ENCODE data around the gene PCTP.

PCTP gene

GRCh38 chr17:55750750-55751657, at the start of gene PCTP:
Gene PCTP (plus strand): TSS chr17:55751051. CDS start chr17:55751104, 53 bp downstream.
- in situ Hi-C loops (cut with HindIII; ENCODE audit: low sequenced_read_pairs) = no loop called here

DNA sequence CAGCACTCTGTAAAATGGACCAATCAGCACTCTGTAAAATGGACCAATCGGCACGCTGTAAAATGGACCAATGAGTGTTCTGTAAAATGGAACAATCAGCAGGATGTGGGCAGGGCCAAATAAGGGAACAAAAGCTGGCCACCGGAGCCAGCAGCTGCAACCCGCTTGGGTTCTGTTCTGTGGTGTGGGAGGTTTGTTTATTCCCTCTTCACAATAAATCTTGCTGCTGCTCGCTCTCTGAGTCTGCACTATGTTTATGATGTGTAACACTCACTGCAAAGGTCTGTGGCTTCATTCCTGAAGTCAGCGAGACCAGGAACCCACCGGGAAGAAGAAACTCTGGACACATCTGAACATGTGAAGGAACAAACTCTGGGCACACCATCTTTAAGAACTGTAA, 48.7 kb upstream of the PCTP start:
- in situ Hi-C loops (cut with HindIII; ENCODE audit: low sequenced_read_pairs) = no loop called here

DNA sequence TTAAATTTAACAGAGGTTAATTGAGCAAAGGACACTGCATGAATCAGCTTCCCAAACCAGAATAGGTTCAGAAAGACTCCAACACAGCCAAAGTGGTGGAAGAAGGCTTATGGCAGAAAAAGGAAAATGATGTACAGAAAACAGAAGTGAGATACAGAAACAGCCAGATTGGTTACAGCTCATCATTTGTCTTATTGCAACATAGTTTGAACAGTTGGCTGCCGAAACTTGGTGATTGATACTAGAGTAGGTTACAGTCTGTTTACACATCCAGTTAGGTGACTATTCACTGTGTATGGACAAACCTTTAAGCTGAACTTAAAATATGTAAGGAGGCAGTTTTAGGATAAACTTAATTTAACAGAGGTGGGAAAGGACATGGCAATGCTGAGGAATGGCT, 46.5 kb upstream of the PCTP start:
- in situ Hi-C loops (cut with HindIII; ENCODE audit: low sequenced_read_pairs) = no loop called here

GRCh38 chr17:55705847-55706246, 45.0 kb upstream of the PCTP start:
- in situ Hi-C loops (cut with HindIII; ENCODE audit: low sequenced_read_pairs) = no loop called here

GRCh38 chr17:55706808-55707773, 43.8 kb upstream of the PCTP start:
- in situ Hi-C loops (cut with HindIII; ENCODE audit: low sequenced_read_pairs) = no loop called here

DNA sequence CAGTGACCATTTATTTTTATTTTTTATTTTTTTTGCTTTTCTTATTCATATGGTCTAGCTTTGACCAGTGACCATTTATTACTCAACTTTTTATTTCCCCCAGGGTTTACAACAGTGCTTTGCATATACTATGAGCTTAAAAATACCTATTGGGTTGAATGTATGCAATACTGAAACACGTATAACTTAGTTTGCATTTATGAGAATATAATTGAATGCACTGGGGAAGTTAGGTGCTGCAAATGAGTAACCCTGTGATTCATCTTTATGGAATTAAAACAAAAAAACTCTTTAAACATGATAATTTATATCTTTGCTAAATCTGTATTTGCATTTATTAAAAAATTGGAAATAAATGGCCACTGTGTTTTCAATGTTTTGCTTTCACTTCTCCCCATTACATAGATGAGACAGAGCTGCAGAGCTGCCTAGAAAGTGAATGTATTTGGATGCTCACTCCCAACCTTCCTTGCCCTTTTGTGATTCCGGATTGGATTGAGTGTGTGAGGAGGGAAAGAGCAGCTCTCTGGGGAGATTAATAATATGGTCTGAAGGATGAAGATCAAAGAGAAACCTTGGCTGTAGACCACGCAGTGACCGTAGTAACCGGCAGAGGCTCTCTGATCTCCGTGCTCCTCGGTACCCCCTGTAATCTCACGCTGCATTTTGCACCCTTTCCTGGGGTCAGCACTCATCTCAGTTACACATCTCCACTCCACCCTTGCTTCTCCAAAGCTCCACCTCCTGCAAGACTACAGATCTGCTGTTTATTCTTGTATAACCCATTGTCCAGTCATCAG, 42.5 kb upstream of the PCTP start:
- in situ Hi-C loops (cut with HindIII; ENCODE audit: low sequenced_read_pairs) = no loop called here

- in situ Hi-C loops (cut with HindIII; ENCODE audit: low sequenced_read_pairs) = no loop called here
Observed at GRCh38 chr17:55709440-55709839, 41.4 kb upstream of the PCTP start.

GRCh38 chr17:55709984-55710383, 40.9 kb upstream of the PCTP start:
- in situ Hi-C loops (cut with HindIII; ENCODE audit: low sequenced_read_pairs) = no loop called here

DNA sequence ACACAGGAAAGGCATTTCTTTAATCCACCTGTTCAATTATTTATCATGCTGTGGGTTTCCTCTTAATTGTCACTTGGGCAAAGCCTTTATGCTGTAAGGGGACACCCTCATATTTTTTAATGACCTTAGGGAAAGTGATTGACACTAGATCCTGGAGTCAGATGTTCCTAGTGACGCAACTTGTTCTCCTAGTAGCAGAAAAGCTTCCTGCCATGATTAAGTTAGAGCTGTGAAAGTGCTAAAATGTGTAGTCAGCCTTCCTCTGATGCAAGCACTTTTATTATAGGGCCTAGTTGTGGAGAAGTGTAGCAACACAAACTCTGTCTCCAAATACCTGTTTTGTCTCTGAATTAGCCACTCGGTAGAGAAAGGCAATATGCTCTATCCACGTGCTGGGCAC, 40.4 kb upstream of the PCTP start:
- in situ Hi-C loops (cut with HindIII; ENCODE audit: low sequenced_read_pairs) = no loop called here

GRCh38 chr17:55710829-55711496, 39.9 kb upstream of the PCTP start:
- in situ Hi-C loops (cut with HindIII; ENCODE audit: low sequenced_read_pairs) = no loop called here

DNA sequence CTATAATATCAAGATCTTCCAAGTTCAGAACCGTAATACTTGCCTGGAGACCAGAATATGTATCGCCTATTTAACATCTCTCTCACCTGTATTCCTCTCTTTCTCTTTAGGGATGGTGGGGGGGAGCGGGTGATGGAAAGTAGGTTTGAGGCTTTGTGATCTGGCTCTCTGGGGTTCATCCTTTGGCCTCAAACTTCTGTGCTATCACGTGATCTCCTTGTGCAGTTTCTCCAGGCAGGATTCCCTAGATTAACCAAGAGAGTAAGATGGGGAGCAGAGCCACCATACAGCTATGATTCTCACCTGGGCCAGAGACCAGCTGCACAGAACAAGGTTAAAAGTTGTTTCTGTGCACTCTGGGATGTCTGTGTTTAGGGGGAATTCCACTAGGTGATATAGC, 33.4 kb upstream of the PCTP start:
- in situ Hi-C loops (cut with HindIII; ENCODE audit: low sequenced_read_pairs) = no loop called here

DNA sequence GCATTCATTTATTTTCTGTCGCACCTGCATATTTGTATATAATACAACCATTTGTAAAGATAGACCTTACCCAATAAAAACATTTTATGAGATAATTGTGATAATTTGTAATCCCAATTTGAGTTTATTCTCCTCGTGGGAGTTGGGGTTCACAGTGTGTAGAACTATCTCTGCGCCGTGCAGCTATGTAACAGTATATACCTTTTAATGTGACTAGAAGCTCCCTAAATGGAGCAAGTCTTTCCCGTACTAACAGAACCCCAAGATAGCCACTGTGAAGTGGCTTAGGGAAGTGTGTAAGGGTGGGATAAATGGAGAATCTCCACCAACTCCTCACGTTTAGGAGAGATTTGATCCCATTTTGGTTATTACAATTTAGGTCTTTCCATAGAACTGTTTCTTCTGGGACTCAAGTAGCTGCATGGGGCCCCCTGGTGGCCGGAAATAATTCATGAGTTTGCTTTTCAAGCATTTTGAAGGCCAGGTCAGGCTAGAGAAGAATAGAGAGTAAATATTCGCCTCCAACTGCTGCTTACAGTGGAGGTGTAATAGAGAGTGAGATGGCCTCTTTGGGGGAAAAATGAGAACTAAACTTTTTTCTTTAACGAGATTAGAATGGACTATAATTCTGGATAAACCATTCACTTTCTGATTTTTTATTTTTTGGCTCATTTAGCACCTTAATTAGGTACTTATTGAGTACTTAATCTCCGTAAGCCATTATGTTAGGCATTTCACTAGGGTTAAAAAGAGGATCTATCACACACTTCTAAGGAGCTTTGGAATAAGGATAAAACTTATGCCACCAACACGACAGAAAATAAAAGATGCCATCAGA, 32.7 kb upstream of the PCTP start:
- in situ Hi-C loops (cut with HindIII; ENCODE audit: low sequenced_read_pairs) = no loop called here

GRCh38 chr17:55720919-55721836, 29.7 kb upstream of the PCTP start:
- in situ Hi-C loops (cut with HindIII; ENCODE audit: low sequenced_read_pairs) = no loop called here

- in situ Hi-C loops (cut with HindIII; ENCODE audit: low sequenced_read_pairs) = no loop called here
Observed at GRCh38 chr17:55722016-55722736, 28.7 kb upstream of the PCTP start.

DNA sequence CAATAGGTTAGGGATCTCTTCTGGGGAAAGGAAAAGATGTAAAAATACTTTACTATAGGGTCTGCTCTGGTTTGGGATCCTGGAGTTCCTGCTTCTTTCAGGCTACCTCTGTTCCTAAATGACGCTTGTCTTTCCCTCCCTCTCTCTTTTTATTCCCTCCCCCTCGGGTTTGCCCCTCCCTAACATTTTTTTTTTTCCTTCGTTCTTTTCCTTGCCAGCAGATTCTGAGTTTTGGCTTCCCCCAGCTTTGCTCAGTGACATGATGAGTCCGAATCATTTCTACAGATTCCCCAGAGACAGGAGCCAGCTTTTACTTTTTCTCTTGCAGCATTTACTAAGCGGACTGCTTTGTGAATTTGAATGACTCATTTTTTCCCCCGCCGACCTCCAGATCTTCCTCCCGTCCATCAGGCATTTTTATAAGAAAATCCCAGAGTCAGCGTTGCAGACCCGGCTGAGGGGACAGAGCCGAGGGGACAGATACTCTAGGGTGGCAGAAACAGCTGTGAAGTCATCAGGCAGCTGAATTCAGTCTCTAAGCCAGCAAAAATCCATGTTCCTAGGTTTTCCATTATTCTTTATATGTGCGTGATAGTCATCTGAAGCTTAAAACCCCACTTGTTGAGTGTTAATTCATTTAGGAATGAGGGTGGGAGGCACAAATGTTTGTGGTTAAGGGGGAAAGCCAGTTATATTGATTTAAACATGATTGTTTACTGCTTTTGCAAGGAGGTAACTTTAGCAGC, 27.9 kb upstream of the PCTP start, which contains the start of gene TMEM100:
Gene TMEM100 (minus strand): TSS at position 123 of the 746 bp plus-strand sequence. CDS start 1,794 bp downstream, outside the sequence.
- in situ Hi-C loops (cut with HindIII; ENCODE audit: low sequenced_read_pairs) = no loop called here

GRCh38 chr17:55723488-55723848, 27.4 kb upstream of the PCTP start:
- in situ Hi-C loops (cut with HindIII; ENCODE audit: low sequenced_read_pairs) = no loop called here

- in situ Hi-C loops (cut with HindIII; ENCODE audit: low sequenced_read_pairs) = no loop called here
Observed at GRCh38 chr17:55726440-55726839, 24.4 kb upstream of the PCTP start.

Data from DLD1 (cell line).